ENCODE data around the gene BCL10. TPM values are rescaled to one million over a fixed set of nuclear protein-coding genes. Genes with fewer than 3 reads are reported as not detected.

Gene BCL10
- total and polyA plus RNA-seq, 2 of the 8 experiments (the other 6 are each of a cell fraction or from before 2014, with no cell fraction given): 7.4 to 29.6 TPM

DNA sequence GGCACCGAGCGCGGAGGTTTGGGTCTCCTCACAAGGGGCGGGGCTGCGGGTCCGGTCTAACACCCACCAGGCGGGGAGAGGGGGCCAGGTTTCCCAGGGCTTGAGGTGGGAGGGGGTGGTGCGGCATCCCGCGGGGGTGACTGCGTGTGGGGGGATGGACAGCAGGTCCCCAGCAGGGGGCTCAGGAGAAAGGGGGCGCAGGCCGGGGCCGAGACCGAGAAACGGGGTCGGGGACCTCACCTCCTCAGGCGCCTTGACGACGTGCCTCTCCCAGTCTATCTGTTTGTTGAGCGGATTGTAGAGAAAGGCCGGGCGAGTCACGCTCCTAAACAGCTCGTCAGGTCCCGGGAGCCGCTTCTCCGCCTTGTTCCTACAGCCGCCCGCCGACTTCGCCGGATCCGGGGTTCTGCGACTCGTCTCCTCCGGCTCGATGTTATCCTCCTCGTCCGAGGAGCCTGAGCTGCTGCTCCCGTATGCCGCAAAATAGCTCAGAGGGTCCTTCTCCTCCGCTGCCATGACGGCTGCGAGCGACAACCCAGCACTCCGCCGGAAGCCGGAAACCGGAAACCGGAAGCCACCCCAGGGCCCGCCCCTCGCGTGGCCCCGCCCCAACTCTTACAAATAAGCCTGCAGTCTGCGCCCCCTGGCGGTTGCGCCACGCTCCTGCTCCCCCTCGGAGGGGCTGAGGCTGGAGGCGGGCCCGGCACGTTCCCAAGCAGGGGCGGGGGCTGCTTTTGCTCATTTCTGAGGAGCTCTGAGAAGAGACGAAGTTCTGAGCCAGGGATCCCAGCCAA is 17.1 kb downstream of the BCL10 start, which contains the start of gene C1orf52 (continued):
- TF ChIP-seq, protein P1, sequence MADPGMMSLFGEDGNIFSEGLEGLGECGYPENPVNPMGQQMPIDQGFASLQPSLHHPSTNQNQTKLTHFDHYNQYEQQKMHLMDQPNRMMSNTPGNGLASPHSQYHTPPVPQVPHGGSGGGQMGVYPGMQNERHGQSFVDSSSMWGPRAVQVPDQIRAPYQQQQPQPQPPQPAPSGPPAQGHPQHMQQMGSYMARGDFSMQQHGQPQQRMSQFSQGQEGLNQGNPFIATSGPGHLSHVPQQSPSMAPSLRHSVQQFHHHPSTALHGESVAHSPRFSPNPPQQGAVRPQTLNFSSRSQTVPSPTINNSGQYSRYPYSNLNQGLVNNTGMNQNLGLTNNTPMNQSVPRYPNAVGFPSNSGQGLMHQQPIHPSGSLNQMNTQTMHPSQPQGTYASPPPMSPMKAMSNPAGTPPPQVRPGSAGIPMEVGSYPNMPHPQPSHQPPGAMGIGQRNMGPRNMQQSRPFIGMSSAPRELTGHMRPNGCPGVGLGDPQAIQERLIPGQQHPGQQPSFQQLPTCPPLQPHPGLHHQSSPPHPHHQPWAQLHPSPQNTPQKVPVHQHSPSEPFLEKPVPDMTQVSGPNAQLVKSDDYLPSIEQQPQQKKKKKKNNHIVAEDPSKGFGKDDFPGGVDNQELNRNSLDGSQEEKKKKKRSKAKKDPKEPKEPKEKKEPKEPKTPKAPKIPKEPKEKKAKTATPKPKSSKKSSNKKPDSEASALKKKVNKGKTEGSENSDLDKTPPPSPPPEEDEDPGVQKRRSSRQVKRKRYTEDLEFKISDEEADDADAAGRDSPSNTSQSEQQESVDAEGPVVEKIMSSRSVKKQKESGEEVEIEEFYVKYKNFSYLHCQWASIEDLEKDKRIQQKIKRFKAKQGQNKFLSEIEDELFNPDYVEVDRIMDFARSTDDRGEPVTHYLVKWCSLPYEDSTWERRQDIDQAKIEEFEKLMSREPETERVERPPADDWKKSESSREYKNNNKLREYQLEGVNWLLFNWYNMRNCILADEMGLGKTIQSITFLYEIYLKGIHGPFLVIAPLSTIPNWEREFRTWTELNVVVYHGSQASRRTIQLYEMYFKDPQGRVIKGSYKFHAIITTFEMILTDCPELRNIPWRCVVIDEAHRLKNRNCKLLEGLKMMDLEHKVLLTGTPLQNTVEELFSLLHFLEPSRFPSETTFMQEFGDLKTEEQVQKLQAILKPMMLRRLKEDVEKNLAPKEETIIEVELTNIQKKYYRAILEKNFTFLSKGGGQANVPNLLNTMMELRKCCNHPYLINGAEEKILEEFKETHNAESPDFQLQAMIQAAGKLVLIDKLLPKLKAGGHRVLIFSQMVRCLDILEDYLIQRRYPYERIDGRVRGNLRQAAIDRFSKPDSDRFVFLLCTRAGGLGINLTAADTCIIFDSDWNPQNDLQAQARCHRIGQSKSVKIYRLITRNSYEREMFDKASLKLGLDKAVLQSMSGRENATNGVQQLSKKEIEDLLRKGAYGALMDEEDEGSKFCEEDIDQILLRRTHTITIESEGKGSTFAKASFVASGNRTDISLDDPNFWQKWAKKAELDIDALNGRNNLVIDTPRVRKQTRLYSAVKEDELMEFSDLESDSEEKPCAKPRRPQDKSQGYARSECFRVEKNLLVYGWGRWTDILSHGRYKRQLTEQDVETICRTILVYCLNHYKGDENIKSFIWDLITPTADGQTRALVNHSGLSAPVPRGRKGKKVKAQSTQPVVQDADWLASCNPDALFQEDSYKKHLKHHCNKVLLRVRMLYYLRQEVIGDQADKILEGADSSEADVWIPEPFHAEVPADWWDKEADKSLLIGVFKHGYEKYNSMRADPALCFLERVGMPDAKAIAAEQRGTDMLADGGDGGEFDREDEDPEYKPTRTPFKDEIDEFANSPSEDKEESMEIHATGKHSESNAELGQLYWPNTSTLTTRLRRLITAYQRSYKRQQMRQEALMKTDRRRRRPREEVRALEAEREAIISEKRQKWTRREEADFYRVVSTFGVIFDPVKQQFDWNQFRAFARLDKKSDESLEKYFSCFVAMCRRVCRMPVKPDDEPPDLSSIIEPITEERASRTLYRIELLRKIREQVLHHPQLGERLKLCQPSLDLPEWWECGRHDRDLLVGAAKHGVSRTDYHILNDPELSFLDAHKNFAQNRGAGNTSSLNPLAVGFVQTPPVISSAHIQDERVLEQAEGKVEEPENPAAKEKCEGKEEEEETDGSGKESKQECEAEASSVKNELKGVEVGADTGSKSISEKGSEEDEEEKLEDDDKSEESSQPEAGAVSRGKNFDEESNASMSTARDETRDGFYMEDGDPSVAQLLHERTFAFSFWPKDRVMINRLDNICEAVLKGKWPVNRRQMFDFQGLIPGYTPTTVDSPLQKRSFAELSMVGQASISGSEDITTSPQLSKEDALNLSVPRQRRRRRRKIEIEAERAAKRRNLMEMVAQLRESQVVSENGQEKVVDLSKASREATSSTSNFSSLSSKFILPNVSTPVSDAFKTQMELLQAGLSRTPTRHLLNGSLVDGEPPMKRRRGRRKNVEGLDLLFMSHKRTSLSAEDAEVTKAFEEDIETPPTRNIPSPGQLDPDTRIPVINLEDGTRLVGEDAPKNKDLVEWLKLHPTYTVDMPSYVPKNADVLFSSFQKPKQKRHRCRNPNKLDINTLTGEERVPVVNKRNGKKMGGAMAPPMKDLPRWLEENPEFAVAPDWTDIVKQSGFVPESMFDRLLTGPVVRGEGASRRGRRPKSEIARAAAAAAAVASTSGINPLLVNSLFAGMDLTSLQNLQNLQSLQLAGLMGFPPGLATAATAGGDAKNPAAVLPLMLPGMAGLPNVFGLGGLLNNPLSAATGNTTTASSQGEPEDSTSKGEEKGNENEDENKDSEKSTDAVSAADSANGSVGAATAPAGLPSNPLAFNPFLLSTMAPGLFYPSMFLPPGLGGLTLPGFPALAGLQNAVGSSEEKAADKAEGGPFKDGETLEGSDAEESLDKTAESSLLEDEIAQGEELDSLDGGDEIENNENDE (IDR thresholded peaks at IDR 0.05; ENCODE audit: insufficient replicate concordance, low read length): no peak
- no peak for TF ChIP-seq RNF2 (IDR thresholded peaks at IDR 0.05; ENCODE audit: borderline replicate concordance, low read depth, low read length, missing control alignments, poor library complexity, severe bottlenecking)
- peak; percentile 62 for TF ChIP-seq SAP30 (IDR thresholded peaks at IDR 0.05; ENCODE audit: insufficient read depth, insufficient replicate concordance, low read length)
- TF ChIP-seq CREB1 (IDR thresholded peaks at IDR 0.05): peak; percentile 81
- TF ChIP-seq BCL11A (IDR thresholded peaks at IDR 0.05; ENCODE audit: low read depth in 2 of 2, low read length in 2 of 2): no peak
- TF ChIP-seq FOSL1 (IDR thresholded peaks at IDR 0.05; ENCODE audit: insufficient read depth, low read depth, low read length): no peak
- no peak for TF ChIP-seq EZH2 (IDR thresholded peaks at IDR 0.05; ENCODE audit: low read depth, low read length, severe bottlenecking)
- peak; percentile 27; the same call in 1 of the 2 replicates for TF ChIP-seq SRF (IDR thresholded peaks at IDR 0.05; ENCODE audit: low read depth, low read length)
- no peak for TF ChIP-seq HDAC2 (IDR thresholded peaks at IDR 0.05; ENCODE audit: borderline replicate concordance in 1 of 2, low read depth in 2 of 2, low read length in 2 of 2)

All from H1 (cell line).